ENCODE measurements around the gene TUBA4A. TPM values are rescaled to one million over a fixed set of nuclear protein-coding genes. Genes with fewer than 3 reads are reported as not detected.
A peak's percentile ranks its signal among the peaks of the same experiment; 100 is the strongest.

TUBA4A gene
- total and polyA plus RNA-seq, 2 of the 8 experiments (the other 6 are each of a cell fraction or from before 2014, with no cell fraction given) = 67.3 to 172 TPM

DNA sequence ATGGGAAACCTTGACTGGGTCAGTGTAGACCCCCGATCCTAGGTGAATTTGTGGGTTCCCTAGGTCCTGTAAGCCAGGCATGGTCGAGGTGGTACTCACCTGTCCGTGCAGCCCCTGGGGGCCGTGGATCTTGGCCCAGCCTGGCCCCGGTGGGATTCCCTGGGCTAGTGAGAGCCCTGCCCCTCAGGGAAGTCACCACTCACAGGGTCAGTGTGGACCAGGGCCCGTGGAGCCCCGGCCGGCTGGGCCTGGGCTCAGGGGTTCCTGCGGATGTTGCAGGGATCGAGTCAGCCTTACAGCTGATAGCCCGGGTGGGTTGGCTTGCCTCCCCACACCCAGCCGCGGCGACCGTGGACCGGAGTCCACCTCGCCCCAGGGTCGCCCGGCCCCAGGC, 24.8 kb downstream of the TUBA4A start:
- peaks cover 7% of the 10 kb centered on the region; the same call in 1 of the 2 replicates for H3K23me2 ChIP-seq (ENCODE audit: low read depth, low read length)
- H3K79me2 ChIP-seq (ENCODE audit: control insufficient read depth in 1 of 2, insufficient read depth in 2 of 2, low read length in 2 of 2) = peaks cover 0 to 12% of the 10 kb centered on the region in 2 experiments; a peak in 2 of 4 replicates
- H3K9me3 ChIP-seq (ENCODE audit: insufficient read depth in 2 of 2, low read depth in 1 of 2, low read length in 1 of 2) = no peaks in the 10 kb centered on the region
- H3K4me2 ChIP-seq (ENCODE audit: insufficient read depth in 1 of 2, low read depth in 2 of 2, low read length in 2 of 2) = peak overlapping the region; percentile 85 to 91
- H3K27me3 ChIP-seq (replicated peaks in 1 of 4; ENCODE audit: control insufficient read depth in 3 of 4, extremely low read depth in 1 of 4, insufficient read depth in 3 of 4, low read length in 3 of 4) = no peaks in the 10 kb centered on the region; a peak in 1 of 7 replicates
- peaks cover 0 to 6% (median 3%) of the 10 kb centered on the region in 4 experiments; a peak in 5 of 7 replicates for H3K4me1 ChIP-seq (replicated peaks in 1 of 4; ENCODE audit: control insufficient read depth in 3 of 4, insufficient read depth in 4 of 4, low read length in 3 of 4)
- DNase-seq (ENCODE audit: low read depth in 1 of 2, low spot score in 2 of 2) (no peak), FAIRE-seq (no peak)
- H2BK5ac ChIP-seq (ENCODE audit: low read depth, low read length) = no peak overlapping the region; the same call in 1 of the 2 replicates
- peak overlapping the region; percentile 32 for H3K4ac ChIP-seq (replicated peaks; ENCODE audit: insufficient read length, low read depth, low read length)
- no peak overlapping the region for H2BK12ac ChIP-seq (ENCODE audit: low read depth, low read length)
- no peak overlapping the region for H4K5ac ChIP-seq (ENCODE audit: insufficient read length, low read depth, low read length)
- TF ChIP-seq KDM5A (IDR thresholded peaks at IDR 0.05; ENCODE audit: low read length) (0 out of 2 replicates have a peak, but pooled peaks have one; percentile 30), CREB1 (IDR thresholded peaks at IDR 0.05) (no peak)
- peaks cover 0 to 3% of the 10 kb centered on the region in 2 experiments for H4K20me1 ChIP-seq (replicated peaks in 1 of 2; ENCODE audit: control insufficient read depth in 1 of 2, insufficient read depth in 2 of 2, low read length in 2 of 2)
- no peak overlapping the region for H2BK120ac ChIP-seq (replicated peaks; ENCODE audit: low read depth, low read length)
- H2BK15ac ChIP-seq (ENCODE audit: low read length) = no peak overlapping the region
- no peak overlapping the region for H2AFZ ChIP-seq (ENCODE audit: low read length)
- H3K23ac ChIP-seq (ENCODE audit: insufficient read length) = no peak overlapping the region
- no peak overlapping the region for H2BK20ac ChIP-seq (ENCODE audit: low read length)
- no peak overlapping the region for H3K14ac ChIP-seq (ENCODE audit: insufficient read length)
- no peak overlapping the region for H2AK5ac ChIP-seq (ENCODE audit: low read depth, low read length)
- H3K9ac ChIP-seq (replicated peaks in 1 of 4; ENCODE audit: extremely low read depth in 1 of 4, low read depth in 3 of 4, low read length in 3 of 4) = peak overlapping the region; percentile 9 to 68 (median 41); a peak in 6 of 7 replicates
- no peaks in the 10 kb centered on the region; the same call in 1 of the 2 replicates for H3K79me1 ChIP-seq (ENCODE audit: low read depth, low read length)
- peaks cover 18 to 48% (median 36%) of the 10 kb centered on the region in 4 experiments for H3K36me3 ChIP-seq (ENCODE audit: control insufficient read depth in 2 of 4, insufficient read depth in 4 of 4, low read length in 3 of 4)
- H3K56ac ChIP-seq (replicated peaks; ENCODE audit: insufficient read length, low read depth, low read length) = peak overlapping the region; percentile 52
- no peak overlapping the region; the same call in 1 of the 2 replicates for H3K18ac ChIP-seq (ENCODE audit: extremely low read depth, low read length)
- peak overlapping the region; percentile 71; the same call in 1 of the 2 replicates for H3K27ac ChIP-seq (ENCODE audit: low read depth, low read length)
- no peak overlapping the region for H4K91ac ChIP-seq (replicated peaks; ENCODE audit: insufficient read length, low read length)
- peak overlapping the region; percentile 82 to 97 (median 92) for H3K4me3 ChIP-seq (ENCODE audit: extremely low read depth in 1 of 4, insufficient read depth in 2 of 4, low read depth in 3 of 4, low read length in 4 of 4)
- ChIA-PET POLR2A (ENCODE audit: partially characterized antibody) (interaction anchor here (0.9 to 4.6 kb wide), 10 partner anchors 9 to 102 kb away, joined by 3 to 57 read pairs (median 8); partner anchors contain the start of genes ABCB6, CNPPD1, DNAJB2 and GLB1L), CTCF (ENCODE audit: partially characterized antibody) (interaction anchor here (0.7 to 4.9 kb wide), 5 partner anchors 16 to 65 kb away, joined by 3 to 23 read pairs (median 4); partner anchors contain the start of genes GLB1L and STK16)
- H4K8ac ChIP-seq (ENCODE audit: extremely low read depth, insufficient read depth, low read length) = no peak overlapping the region
- 9% methylated on average over 17 of the region's 19 CpGs; no CpG with 5 or more reads in 1 of the 2 experiments for WGBS, 2 experiments (ENCODE audit: extremely low coverage in 1 of 2, insufficient coverage in 1 of 2, insufficient read length in 1 of 2, insufficient replicate concordance in 2 of 2, low coverage in 1 of 2, low lambda C conversion rate in 2 of 2, missing lambda C conversion rate in 1 of 2)

All from H1 (cell line).